ENCODE results near the gene GIPC3. TPM values are rescaled to one million over a fixed set of nuclear protein-coding genes. Genes with fewer than 3 reads are reported as not detected.

GIPC3 gene
- total and polyA plus RNA-seq, 3 experiments from 2014 or later: 0.33 to 1.8 (median 0.46) TPM

- H3K27me3 Mint-ChIP-seq: no peaks in the 10 kb centered on the region
- peaks cover 5 to 23% (median 15%) of the 10 kb centered on the region in 3 donors for H3K4me1 Mint-ChIP-seq
- no peak overlapping the region for H3K4me3 Mint-ChIP-seq
- H3K9me3 ChIP-seq (ENCODE audit: low read length): no peaks in the 10 kb centered on the region
- peaks cover 0 to 51% (median 2%) of the 10 kb centered on the region in 3 donors for H3K36me3 Mint-ChIP-seq
- H3K27ac Mint-ChIP-seq: peak overlapping the region in 2 of 8 donors; percentile 32 to 83
- ChIA-PET POLR2A (interaction anchor here (1.0 kb wide), 1 partner anchor 9 kb away, joined by 4 read pairs; no protein-coding TSS in a partner anchor), CTCF (interaction anchor here (0.7 to 4.8 kb wide), 3 partner anchors 10 to 38 kb away, joined by 3 to 62 read pairs (median 18); partner anchors contain the start of genes GIPC3 and MFSD12)
- H3K4me3 ChIP-seq (ENCODE audit: low read length): no peak overlapping the region
- no peak overlapping the region for H3K27ac ChIP-seq (ENCODE audit: low read depth, low read length)
- H3K4me1 ChIP-seq (ENCODE audit: insufficient read depth, low read length): no peaks in the 10 kb centered on the region
- no peaks in the 10 kb centered on the region for H3K9me3 Mint-ChIP-seq
- H3K36me3 ChIP-seq (ENCODE audit: insufficient read depth, low read length): peaks cover 16% of the 10 kb centered on the region
- DNase-seq: no peak
- no peaks in the 10 kb centered on the region for H3K27me3 ChIP-seq (ENCODE audit: insufficient read depth, low read length, poor library complexity, severe bottlenecking)
These were observed 38.0 kb upstream of the GIPC3 start for GRCh38 chr19:3547301-3547731.

DNA sequence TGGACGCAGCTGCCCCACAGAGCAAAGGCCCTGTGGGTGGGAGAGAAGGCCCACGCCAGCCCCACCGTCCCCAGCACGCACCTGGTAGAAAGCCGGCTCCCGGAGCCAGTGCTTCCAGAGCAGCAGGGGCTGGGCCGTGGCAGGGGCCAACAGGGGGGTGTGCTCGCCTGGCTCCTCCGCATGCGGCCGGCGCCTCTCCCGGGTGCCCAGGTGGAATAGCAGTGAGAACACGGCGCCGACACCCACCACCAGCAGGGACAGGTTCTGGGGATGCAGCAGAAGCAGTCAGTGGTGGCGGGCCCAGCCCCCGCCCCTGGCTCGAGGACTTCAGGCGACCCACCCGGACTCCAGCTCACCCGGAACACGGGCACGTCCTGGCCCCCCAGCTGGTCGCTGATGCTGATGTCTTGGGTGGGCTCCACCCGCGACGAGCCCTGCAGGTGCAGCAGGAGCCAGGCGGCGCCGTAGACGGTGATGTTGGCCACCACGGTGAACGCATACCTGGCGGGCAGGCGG, 37.5 kb upstream of the GIPC3 start:
- Histone ChIP-seq H3K36me3 (ENCODE audit: insufficient read depth, low read length) (peaks cover 16% of the 10 kb centered on the region), H3K4me1 (ENCODE audit: insufficient read depth, low read length) (peaks cover 3% of the 10 kb centered on the region), H3K27ac (ENCODE audit: low read depth, low read length) (no peak overlapping the region), H3K4me3 (ENCODE audit: low read length) (no peak overlapping the region), H3K27me3 (ENCODE audit: insufficient read depth, low read length, poor library complexity, severe bottlenecking) (no peaks in the 10 kb centered on the region), H3K9me3 (ENCODE audit: low read length) (no peaks in the 10 kb centered on the region)
- H3K27me3 Mint-ChIP-seq: no peaks in the 10 kb centered on the region
- ChIA-PET POLR2A (interaction anchor here (1.0 kb wide), 1 partner anchor 9 kb away, joined by 4 read pairs; no protein-coding TSS in a partner anchor), CTCF (interaction anchor here (0.7 to 4.8 kb wide), 2 partner anchors 9 to 30 kb away, joined by 3 to 62 read pairs; partner anchors contain the start of gene MFSD12)
- H3K4me1 Mint-ChIP-seq: peaks cover 5 to 23% (median 15%) of the 10 kb centered on the region in 3 donors
- peaks cover 0 to 49% (median 2%) of the 10 kb centered on the region in 3 donors for H3K36me3 Mint-ChIP-seq
- H3K27ac Mint-ChIP-seq: no peak overlapping the region
- no peak overlapping the region for H3K4me3 Mint-ChIP-seq
- no peaks in the 10 kb centered on the region for H3K9me3 Mint-ChIP-seq
- DNase-seq: no peak

- Mint-ChIP-seq H3K9me3 (no peaks in the 10 kb centered on the region), H3K27me3 (no peaks in the 10 kb centered on the region), H3K4me3 (no peak overlapping the region), H3K4me1 (peaks cover 5 to 26% (median 17%) of the 10 kb centered on the region in 3 donors), H3K36me3 (peaks cover 0 to 47% (median 2%) of the 10 kb centered on the region in 3 donors), H3K27ac (no peak overlapping the region)
- Histone ChIP-seq H3K4me1 (ENCODE audit: insufficient read depth, low read length) (peaks cover 9% of the 10 kb centered on the region), H3K27me3 (ENCODE audit: insufficient read depth, low read length, poor library complexity, severe bottlenecking) (no peaks in the 10 kb centered on the region), H3K9me3 (ENCODE audit: low read length) (no peaks in the 10 kb centered on the region), H3K27ac (ENCODE audit: low read depth, low read length) (no peak overlapping the region), H3K4me3 (ENCODE audit: low read length) (no peak overlapping the region), H3K36me3 (ENCODE audit: insufficient read depth, low read length) (peaks cover 16% of the 10 kb centered on the region)
- CTCF ChIA-PET: interaction anchor here (4.8 kb wide), 1 partner anchor 8 kb away, joined by 62 read pairs; the partner anchor contains the start of gene MFSD12
- no peak for DNase-seq
- POLR2A ChIA-PET: interaction anchor here (0.8 kb wide), 1 partner anchor 38 kb away, joined by 4 read pairs; no protein-coding TSS in a partner anchor
These were observed 36.7 kb upstream of the GIPC3 start for GRCh38 chr19:3548606-3549005.

- CTCF ChIA-PET: no interaction called here
- peak overlapping the region in 1 of 8 donors; percentile 69 for H3K27ac Mint-ChIP-seq
- H3K4me1 ChIP-seq (ENCODE audit: insufficient read depth, low read length): peaks cover 21% of the 10 kb centered on the region
These were observed 35.5 kb upstream of the GIPC3 start for GRCh38 chr19:3549816-3550215.

GRCh38 chr19:3550947-3551791, 34.1 kb upstream of the GIPC3 start:
- H3K36me3 Mint-ChIP-seq: peaks cover 0 to 35% (median 2%) of the 10 kb centered on the region in 3 donors
- peak overlapping the region in 7 of 8 donors; percentile 47 to 88 (median 71) for H3K27ac Mint-ChIP-seq
- peak overlapping the region in 2 of 7 donors; percentile 19 to 37 for H3K4me3 Mint-ChIP-seq
- peaks cover 22 to 35% (median 28%) of the 10 kb centered on the region in 3 donors for H3K4me1 Mint-ChIP-seq
- H3K27me3 ChIP-seq (ENCODE audit: insufficient read depth, low read length, poor library complexity, severe bottlenecking): no peaks in the 10 kb centered on the region
- H3K27me3 Mint-ChIP-seq: no peaks in the 10 kb centered on the region
- DNase-seq: no peak
- H3K9me3 ChIP-seq (ENCODE audit: low read length): no peaks in the 10 kb centered on the region
- no peaks in the 10 kb centered on the region for H3K9me3 Mint-ChIP-seq
- ChIA-PET CTCF (no interaction called here), POLR2A (interaction anchor here (0.6 kb wide), 1 partner anchor 8 kb away, joined by 5 read pairs; no protein-coding TSS in a partner anchor)
- H3K4me1 ChIP-seq (ENCODE audit: insufficient read depth, low read length): peaks cover 33% of the 10 kb centered on the region
- no peak overlapping the region for H3K4me3 ChIP-seq (ENCODE audit: low read length)
- H3K36me3 ChIP-seq (ENCODE audit: insufficient read depth, low read length): peaks cover 9% of the 10 kb centered on the region
- H3K27ac ChIP-seq (ENCODE audit: low read depth, low read length): no peak overlapping the region

More at GRCh38 chr19:3549816-3550215, 35.5 kb upstream of the GIPC3 start:
- no peaks in the 10 kb centered on the region for H3K9me3 ChIP-seq (ENCODE audit: low read length)
- peaks cover 16% of the 10 kb centered on the region for H3K36me3 ChIP-seq (ENCODE audit: insufficient read depth, low read length)
- no peak overlapping the region for H3K4me3 Mint-ChIP-seq
- peaks cover 13 to 34% (median 23%) of the 10 kb centered on the region in 3 donors for H3K4me1 Mint-ChIP-seq
- no peaks in the 10 kb centered on the region for H3K9me3 Mint-ChIP-seq
- no peak for DNase-seq
- H3K27ac ChIP-seq (ENCODE audit: low read depth, low read length): no peak overlapping the region
- no peaks in the 10 kb centered on the region for H3K27me3 ChIP-seq (ENCODE audit: insufficient read depth, low read length, poor library complexity, severe bottlenecking)
- no peak overlapping the region for H3K4me3 ChIP-seq (ENCODE audit: low read length)
- POLR2A ChIA-PET: no interaction called here
- H3K36me3 Mint-ChIP-seq: peaks cover 0 to 46% (median 4%) of the 10 kb centered on the region in 3 donors
- H3K27me3 Mint-ChIP-seq: no peaks in the 10 kb centered on the region

GRCh38 chr19:3551792-3552095, 33.5 kb upstream of the GIPC3 start:
- peak overlapping the region in 7 of 8 donors; percentile 47 to 79 (median 71) for H3K27ac Mint-ChIP-seq
- H3K27me3 Mint-ChIP-seq: no peaks in the 10 kb centered on the region
- H3K27me3 ChIP-seq (ENCODE audit: insufficient read depth, low read length, poor library complexity, severe bottlenecking): no peaks in the 10 kb centered on the region
- no peak overlapping the region for H3K27ac ChIP-seq (ENCODE audit: low read depth, low read length)
- no peaks in the 10 kb centered on the region for H3K9me3 Mint-ChIP-seq
- H3K4me1 Mint-ChIP-seq: peaks cover 28 to 41% (median 34%) of the 10 kb centered on the region in 3 donors
- ChIA-PET POLR2A (no interaction called here), CTCF (no interaction called here)
- H3K36me3 Mint-ChIP-seq: peaks cover 0 to 34% (median 2%) of the 10 kb centered on the region in 3 donors
- no peak for DNase-seq
- H3K36me3 ChIP-seq (ENCODE audit: insufficient read depth, low read length): peaks cover 9% of the 10 kb centered on the region
- no peaks in the 10 kb centered on the region for H3K9me3 ChIP-seq (ENCODE audit: low read length)
- H3K4me3 ChIP-seq (ENCODE audit: low read length): no peak overlapping the region
- peak overlapping the region in 3 of 7 donors; percentile 19 to 37 (median 35) for H3K4me3 Mint-ChIP-seq
- peaks cover 38% of the 10 kb centered on the region for H3K4me1 ChIP-seq (ENCODE audit: insufficient read depth, low read length)

GRCh38 chr19:3554254-3555083, 30.8 kb upstream of the GIPC3 start:
- peak in 4 of 5 donors; percentile 18 to 79 (median 68) for DNase-seq
- Mint-ChIP-seq H3K36me3 (peaks cover 0 to 21% (median 2%) of the 10 kb centered on the region in 3 donors), H3K4me1 (peaks cover 35 to 48% (median 39%) of the 10 kb centered on the region in 3 donors)

More at GRCh38 chr19:3554254-3555083, 30.8 kb upstream of the GIPC3 start:
- H3K9me3 ChIP-seq (ENCODE audit: low read length): no peaks in the 10 kb centered on the region
- Mint-ChIP-seq H3K9me3 (no peaks in the 10 kb centered on the region), H3K27ac (peak overlapping the region; percentile 85 to 99 (median 96)), H3K4me3 (peak overlapping the region; percentile 86 to 98 (median 94)), H3K27me3 (no peaks in the 10 kb centered on the region)
- ChIA-PET CTCF (interaction anchor here (1.0 to 7.0 kb wide), 4 partner anchors 8 to 40 kb away, joined by 3 to 62 read pairs (median 4); partner anchors contain the start of gene GIPC3), POLR2A (interaction anchor here (0.6 to 2.6 kb wide), 10 partner anchors 9 to 1678 kb away, joined by 3 to 14 read pairs (median 4); partner anchors contain the start of genes FZR1 and TBXA2R)
- H3K4me3 ChIP-seq (ENCODE audit: low read length): peak overlapping the region; percentile 40
- H3K27ac ChIP-seq (ENCODE audit: low read depth, low read length): peak overlapping the region; percentile 20
- H3K36me3 ChIP-seq (ENCODE audit: insufficient read depth, low read length): peaks cover 4% of the 10 kb centered on the region
- H3K27me3 ChIP-seq (ENCODE audit: insufficient read depth, low read length, poor library complexity, severe bottlenecking): no peaks in the 10 kb centered on the region
- peaks cover 44% of the 10 kb centered on the region for H3K4me1 ChIP-seq (ENCODE audit: insufficient read depth, low read length)
